ENCODE measurements around the gene AKR1C2.
"Not testable (repeated sequence)": the region's sequence is repeated elsewhere in the genome, so short reads cannot be mapped to it uniquely, and the experiment has no call there.

AKR1C2 gene

DNA sequence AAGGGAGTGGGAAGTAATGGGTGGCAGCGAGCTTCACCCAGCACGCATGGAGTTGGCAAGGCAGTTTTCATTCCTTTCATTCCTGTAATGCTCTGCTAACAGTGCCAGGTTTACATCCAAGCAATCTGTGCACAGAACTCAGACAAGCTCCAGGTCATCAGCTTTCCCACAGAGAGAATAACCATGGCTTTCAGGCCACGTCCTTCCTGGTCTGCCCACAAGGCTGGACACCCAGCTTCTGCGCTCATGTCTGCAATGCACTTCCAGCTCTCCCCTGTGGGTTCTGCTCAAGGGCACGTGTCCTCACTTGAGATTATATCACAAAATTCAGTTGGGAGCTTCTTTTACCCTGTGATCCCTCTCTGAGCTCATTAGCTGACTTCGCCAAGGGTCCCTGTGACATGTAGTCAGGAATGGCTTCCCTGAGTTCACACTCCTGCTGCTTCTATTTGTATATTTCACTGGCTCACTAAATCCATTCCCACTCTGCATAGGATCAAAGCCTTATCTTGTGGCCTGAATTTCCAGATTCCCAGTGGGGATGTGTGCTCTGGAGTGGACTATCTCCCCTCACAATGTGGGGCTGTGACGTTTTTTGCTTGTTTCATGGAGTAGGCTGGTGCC, 18.6 kb downstream of the AKR1C2 start:
- DNase-seq = no peak

DNA sequence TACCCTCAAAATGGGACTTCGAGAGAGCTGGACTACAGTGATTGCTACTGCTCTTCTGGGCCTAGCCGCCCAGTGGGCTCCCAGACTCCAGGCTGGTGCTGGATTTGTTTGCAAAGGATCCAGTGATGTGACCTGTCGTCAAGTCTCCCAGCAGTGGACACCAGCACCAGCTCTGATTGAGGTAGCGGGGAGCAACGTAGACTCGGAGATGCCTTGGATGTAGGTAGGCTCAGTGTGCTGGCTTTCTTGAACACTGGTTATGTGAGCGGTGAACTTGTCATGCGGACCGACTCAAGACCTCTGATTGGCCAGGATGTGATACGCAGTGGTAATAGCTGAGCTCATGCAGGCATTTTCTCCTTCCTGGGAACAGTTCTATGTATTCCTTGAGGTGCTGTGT, 19.4 kb downstream of the AKR1C2 start:
- no peak for DNase-seq

GRCh38 chr10:4983615-4984216, 19.9 kb downstream of the AKR1C2 start:
- DNase-seq = no peak

- DNase-seq = no peak
Observed at GRCh38 chr10:4982764-4983226, 20.9 kb downstream of the AKR1C2 start.

DNA sequence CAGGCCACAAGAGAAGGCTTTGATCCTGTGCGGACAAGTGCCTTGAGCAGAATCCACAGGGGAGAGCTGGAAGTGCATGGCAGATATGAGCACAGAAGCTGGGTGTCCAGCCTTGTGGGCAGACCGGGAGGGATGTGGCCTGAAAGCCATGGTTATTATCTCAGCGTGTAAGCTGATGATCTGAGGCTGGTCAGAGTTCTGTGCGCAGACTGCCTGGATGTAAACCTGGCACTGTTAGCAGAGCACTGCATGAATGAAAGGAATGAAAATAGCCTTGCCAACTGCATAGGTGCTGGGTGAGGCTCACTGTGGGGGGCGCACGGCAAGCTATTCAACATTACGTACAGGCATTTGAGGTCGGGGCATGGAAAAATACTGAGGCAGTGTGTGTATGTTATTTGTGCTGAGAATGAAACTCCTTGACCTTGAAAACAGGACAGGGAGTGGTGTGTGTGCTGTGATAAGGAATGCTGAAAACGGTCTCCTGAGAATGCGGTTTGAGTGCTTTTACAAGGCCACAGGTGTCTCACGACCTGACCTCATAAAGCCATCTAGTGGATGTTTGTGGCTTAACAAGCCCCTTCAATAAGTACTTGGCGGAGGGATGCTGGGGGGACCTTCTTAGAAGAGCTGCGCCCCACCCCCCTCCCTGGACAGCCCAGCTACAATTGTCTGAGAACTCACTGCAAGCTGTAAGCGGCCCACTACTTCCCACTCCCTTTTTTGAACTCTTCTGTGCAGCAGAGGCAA, 21.8 kb downstream of the AKR1C2 start:
- DNase-seq = no peak

GRCh38 chr10:4980793-4981192, 22.9 kb downstream of the AKR1C2 start:
- DNase-seq = no peak

DNA sequence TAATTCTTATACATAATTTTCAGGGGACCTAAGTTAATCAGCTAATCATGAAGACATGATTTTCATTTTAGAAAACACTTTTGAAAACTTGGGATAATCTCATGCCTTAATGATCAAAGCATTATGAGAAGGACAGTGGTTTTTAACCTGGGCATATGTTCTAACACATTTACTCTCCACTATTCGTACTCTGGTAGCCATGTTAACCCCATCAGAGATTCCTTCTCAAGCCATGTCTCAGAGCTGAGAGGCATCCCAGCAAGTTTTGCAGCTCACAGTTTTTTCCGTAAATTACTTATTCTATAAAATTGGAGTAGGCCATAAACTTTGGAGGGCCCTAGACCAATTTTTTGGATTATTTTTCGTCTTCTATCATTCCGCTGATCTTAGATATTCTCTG, 24.8 kb downstream of the AKR1C2 start:
- no peak for DNase-seq

DNA sequence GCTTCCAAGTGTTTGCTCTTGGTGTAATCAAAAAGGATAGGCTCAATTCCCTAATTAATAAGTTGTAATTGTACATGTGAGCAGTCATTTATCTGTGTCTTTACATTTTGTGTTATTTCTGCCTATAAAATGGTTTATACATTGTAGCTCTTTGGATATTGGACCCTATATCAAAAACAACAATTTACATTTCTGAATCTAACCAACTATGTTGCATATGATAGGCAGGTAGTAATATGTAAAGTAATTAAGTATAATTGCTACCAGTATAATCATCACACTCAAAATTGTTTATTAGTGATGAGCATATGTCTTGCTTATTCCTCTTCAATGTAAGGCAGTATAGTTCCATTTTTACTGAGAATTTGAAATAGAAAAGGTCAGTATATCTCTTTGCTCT, 26.6 kb downstream of the AKR1C2 start:
- no peak for DNase-seq

DNA sequence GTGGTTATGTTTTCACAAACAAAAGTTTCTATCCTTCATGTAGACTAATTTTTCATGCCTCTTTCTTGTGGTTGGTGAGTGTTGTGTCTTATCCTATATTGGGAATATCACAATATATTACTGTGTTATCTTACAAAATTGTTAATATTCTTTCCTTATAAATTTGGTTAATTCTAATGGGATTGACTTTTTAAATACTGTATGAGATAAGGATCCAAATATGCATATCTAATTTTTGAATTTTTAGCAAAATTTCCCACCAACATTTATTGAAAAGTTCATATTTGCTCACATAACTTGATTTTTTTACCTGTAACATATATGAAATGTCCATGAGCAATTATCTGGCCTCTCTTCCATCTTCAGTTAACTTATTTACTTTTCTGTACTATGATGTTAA, 29.3 kb downstream of the AKR1C2 start:
- not testable (repeated sequence) for DNase-seq

GRCh38 chr10:4973294-4973693, 30.4 kb downstream of the AKR1C2 start:
- DNase-seq = not testable (repeated sequence)

GRCh38 chr10:4972369-4973142, 31.1 kb downstream of the AKR1C2 start:
- DNase-seq = not testable (repeated sequence)

- DNase-seq = not testable (repeated sequence)
Observed at GRCh38 chr10:4970362-4970761, 33.3 kb downstream of the AKR1C2 start.

- not testable (repeated sequence) for DNase-seq
Observed at GRCh38 chr10:4969289-4969688, 34.4 kb downstream of the AKR1C2 start.

GRCh38 chr10:4967189-4967588, 36.5 kb downstream of the AKR1C2 start:
- not testable (repeated sequence) for DNase-seq

DNA sequence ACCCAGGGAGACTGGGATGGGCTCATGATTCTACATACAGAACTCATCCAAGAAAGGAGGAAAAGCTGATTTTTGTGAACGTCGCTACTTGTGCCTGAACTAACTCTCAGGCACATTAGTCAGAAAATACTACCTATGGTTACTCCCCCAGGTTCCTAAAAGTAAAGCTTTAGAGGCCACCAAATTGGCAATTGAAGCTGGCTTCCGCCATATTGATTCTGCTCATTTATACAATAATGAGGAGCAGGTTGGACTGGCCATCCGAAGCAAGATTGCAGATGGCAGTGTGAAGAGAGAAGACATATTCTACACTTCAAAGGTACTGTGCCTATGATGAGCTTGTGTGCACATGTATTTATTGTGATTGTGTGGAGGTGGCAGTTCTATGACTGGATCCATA, 37.9 kb downstream of the AKR1C2 start:
- not testable (repeated sequence) for DNase-seq

GRCh38 chr10:4963815-4964154, 39.9 kb downstream of the AKR1C2 start:
- not testable (repeated sequence) for DNase-seq

DNA sequence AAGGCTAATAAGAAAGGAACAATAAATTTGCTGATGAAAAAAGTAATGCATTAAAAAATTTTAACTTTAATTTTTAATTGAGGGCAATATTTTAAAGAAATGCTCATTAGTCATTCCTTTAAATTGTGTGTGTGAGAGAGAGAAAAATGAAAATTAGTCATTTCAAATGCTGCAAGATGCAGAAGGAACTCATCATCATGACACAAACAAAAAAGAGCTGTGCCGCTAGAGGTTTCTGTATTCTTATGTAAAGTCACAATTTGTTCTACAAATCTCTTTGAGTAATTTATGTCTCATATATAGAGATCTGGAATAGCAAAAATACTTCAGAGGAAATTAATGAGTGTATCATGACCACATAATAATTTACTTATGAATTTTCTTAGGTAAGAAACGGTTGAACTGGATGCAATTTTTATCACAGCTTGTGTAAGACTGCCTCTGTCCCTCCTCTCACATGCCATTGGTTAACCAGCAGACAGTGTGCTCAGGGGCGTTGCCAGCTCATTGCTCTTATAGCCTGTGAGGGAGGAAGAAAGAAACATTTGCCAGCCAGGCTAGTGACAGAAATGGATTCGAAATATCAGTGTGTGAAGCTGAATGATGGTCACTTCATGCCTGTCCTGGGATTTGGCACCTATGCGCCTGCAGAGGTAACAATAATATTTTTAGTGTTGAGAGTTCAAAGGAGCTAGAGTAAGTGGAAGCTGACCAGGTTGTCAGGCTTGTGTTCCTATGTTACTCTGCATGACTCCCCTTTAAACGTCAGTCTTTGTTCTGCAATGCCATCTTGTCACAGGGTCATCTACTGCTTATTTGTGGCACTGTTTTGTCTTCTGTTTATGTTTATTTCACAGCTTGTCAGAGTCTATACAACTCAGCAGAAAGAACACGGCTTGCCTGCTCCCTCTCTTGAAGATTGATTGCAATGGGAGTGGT, 40.5 kb downstream of the AKR1C2 start, which contains the start of gene AKR1C1:
TSS of gene AKR1C1 (plus strand) at position 540 of the 939 bp plus-strand sequence. CDS start at position 570, 30 bp downstream.
- DNase-seq = not testable (repeated sequence)

- not testable (repeated sequence) for DNase-seq
Observed at GRCh38 chr10:4962308-4962707, 41.3 kb downstream of the AKR1C2 start.

GRCh38 chr10:4961558-4961957, 42.1 kb downstream of the AKR1C2 start:
- DNase-seq = not testable (repeated sequence)

- not testable (repeated sequence) for DNase-seq
Observed at GRCh38 chr10:4956955-4957645, 46.6 kb downstream of the AKR1C2 start.

DNA sequence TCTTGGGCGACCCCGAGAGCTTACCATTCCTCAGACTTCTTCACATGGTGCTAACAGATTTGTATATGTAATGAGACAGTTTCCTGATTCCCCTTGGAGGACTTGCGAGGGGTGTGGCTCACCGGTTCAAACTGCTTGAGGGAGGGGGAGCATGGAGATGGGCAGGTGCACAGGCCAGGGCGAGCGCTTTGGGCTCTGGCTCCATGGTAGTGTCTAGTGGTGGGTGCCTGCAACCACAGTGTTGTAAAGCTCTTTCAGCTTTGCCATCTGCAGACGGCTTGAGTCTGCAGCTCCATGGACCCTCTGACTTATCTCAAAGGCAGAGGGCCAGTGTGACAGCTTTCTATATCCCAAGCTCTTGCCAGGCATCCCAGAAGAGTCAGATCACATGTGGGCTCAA, 47.6 kb downstream of the AKR1C2 start:
- not testable (repeated sequence) for DNase-seq
